Renal cortex interstitium (tissue), 11 donors: ENCODE measurements around the gene CBFA2T3. TPM values are rescaled to one million over a fixed set of nuclear protein-coding genes. Genes with fewer than 3 reads are reported as not detected.
"Not testable (repeated sequence)": the region's sequence is repeated elsewhere in the genome, so short reads cannot be mapped to it uniquely, and the experiment has no call there.

Experiments used
- DNase-seq, 11 donors: peaks; one replicate each; pipeline ENCODE4 v3.0.0-alpha.2; 2013; ENCODE audit warnings: low read depth in 9 of 11, low spot score in 4 of 11; ENCODE audit errors: extremely low read depth in 1 of 11
- polyA plus RNA-seq, 3 donors: library from polyadenylated mRNA; unstranded; fragments of 120-200 nt; gene quantifications; one replicate each; pipeline ENCODE4 v1.2.1, GENCODE V29; 2013; ENCODE audit not compliant: insufficient read length in 3 of 3

CBFA2T3 gene
- polyA plus RNA-seq, 3 donors = 2.6 to 5.5 (median 2.7) TPM

GRCh38 chr16:88920618-88921590 lies 56.1 kb downstream of the CBFA2T3 start:
- DNase-seq = no peak

- DNase-seq = no peak
Measured at GRCh38 chr16:88919936-88920335, 57.1 kb downstream of the CBFA2T3 start.

GRCh38 chr16:88918896-88919295 lies 58.1 kb downstream of the CBFA2T3 start:
- DNase-seq = not testable (repeated sequence)

GRCh38 chr16:88917915-88918627 lies 58.9 kb downstream of the CBFA2T3 start:
- no peak for DNase-seq

- DNase-seq = peak in 4 of 11 donors; percentile 50 to 69 (median 59)
Measured at GRCh38 chr16:88917146-88917914, 59.7 kb downstream of the CBFA2T3 start.

GRCh38 chr16:88915639-88916327 lies 61.2 kb downstream of the CBFA2T3 start:
- DNase-seq = no peak

GRCh38 chr16:88914750-88915368 lies 62.1 kb downstream of the CBFA2T3 start:
- DNase-seq = no peak

GRCh38 chr16:88913870-88914269 lies 63.1 kb downstream of the CBFA2T3 start:
- no peak for DNase-seq

GRCh38 chr16:88913001-88913612 lies 63.9 kb downstream of the CBFA2T3 start:
- no peak for DNase-seq

- DNase-seq = no peak
Measured at GRCh38 chr16:88912556-88912955, 64.5 kb downstream of the CBFA2T3 start.

- no peak for DNase-seq
Measured at GRCh38 chr16:88911946-88912310, 65.1 kb downstream of the CBFA2T3 start.

- no peak for DNase-seq
Measured at GRCh38 chr16:88911136-88911945, 65.7 kb downstream of the CBFA2T3 start.

- DNase-seq = no peak
Measured at GRCh38 chr16:88910284-88911135, 66.5 kb downstream of the CBFA2T3 start.

- no peak for DNase-seq
Measured at GRCh38 chr16:88909431-88910210, 67.4 kb downstream of the CBFA2T3 start.

- no peak for DNase-seq
Measured at GRCh38 chr16:88908307-88908706, 68.7 kb downstream of the CBFA2T3 start.

GRCh38 chr16:88907768-88908167 lies 69.2 kb downstream of the CBFA2T3 start:
- no peak for DNase-seq
